ENCODE measurements around the gene VENTX. TPM values are rescaled to one million over a fixed set of nuclear protein-coding genes. Genes with fewer than 3 reads are reported as not detected.

Gene VENTX
- total and polyA plus RNA-seq, 2 of the 4 experiments (the other 2 are of a cell fraction): not detected

DNA sequence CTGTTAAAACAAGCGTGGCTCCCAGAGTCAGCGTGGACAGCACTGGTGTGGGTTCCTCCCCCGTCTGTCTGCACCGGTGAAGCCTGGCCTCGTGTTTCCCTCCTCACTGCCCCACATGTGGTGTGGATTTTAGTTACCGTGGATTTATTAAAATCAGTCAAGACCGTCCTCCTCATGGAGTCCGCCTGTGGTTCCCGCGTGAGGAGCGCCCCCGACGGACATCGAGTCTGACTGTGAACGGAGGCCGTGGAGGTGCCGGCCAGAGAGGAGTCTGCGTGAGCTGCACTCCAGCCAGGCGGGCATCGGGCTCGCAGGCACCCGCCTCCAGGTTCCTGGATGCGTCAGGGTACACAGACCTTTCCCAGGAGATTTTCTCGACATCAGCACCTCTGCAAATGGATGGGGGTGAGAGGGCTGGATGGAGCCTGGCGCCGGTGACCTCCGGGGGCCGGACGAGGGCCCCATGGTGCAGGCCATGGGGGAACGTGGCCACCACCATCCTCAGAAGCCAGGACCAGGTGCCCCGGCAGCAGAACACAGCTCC is 33.9 kb upstream of the VENTX start:
- H4K8ac ChIP-seq (ENCODE audit: low read depth in 2 of 2, low read length in 2 of 2): no peak overlapping the region
- no peak for ATAC-seq (ENCODE audit: low read depth)
- no peak overlapping the region for H3K9ac ChIP-seq (ENCODE audit: low read depth, low read length)
- no peak overlapping the region for H2AK9ac ChIP-seq (replicated peaks; ENCODE audit: low read depth, low read length, poor library complexity)
- ChIA-PET POLR2A (ENCODE audit: unreplicated experiment) (no interaction called here), CTCF (no interaction called here)
- no peak overlapping the region for H2BK15ac ChIP-seq (ENCODE audit: low read depth, low read length)
- no TSS peak for BruUV-seq (replicated peaks)
- H2AK5ac ChIP-seq (ENCODE audit: low read depth, low read length): no peak overlapping the region
- H3K23ac ChIP-seq (ENCODE audit: low read depth, low read length): no peak overlapping the region
- WGBS, 2 experiments (ENCODE audit: extremely low coverage in 2 of 2, insufficient read length in 1 of 2): 92% methylated on average over 21 of the region's 31 CpGs; no CpG with 5 or more reads in 1 of the 2 experiments
- no peak overlapping the region for H4K91ac ChIP-seq (ENCODE audit: insufficient read depth, low read depth, low read length)
- H4K5ac ChIP-seq (ENCODE audit: low read depth, low read length): no peak overlapping the region
- no peak overlapping the region for H3K56ac ChIP-seq (ENCODE audit: extremely low read depth, insufficient read depth, low read length)
- no peak overlapping the region for H2BK120ac ChIP-seq (ENCODE audit: low read depth, low read length)
- H2AFZ ChIP-seq (replicated peaks; ENCODE audit: low read length, poor library complexity): no peak overlapping the region
- no peak overlapping the region for H2BK5ac ChIP-seq (ENCODE audit: low read depth, low read length, poor library complexity, severe bottlenecking)
- H3K27me3 ChIP-seq (ENCODE audit: control insufficient read depth, insufficient read depth, low read length): no peaks in the 10 kb centered on the region
- H3K4me1 ChIP-seq (ENCODE audit: control insufficient read depth, insufficient read depth, low read length): no peaks in the 10 kb centered on the region
- H3K14ac ChIP-seq (replicated peaks; ENCODE audit: low read depth, low read length): no peak overlapping the region
- no peak overlapping the region for H3K4me3 ChIP-seq (ENCODE audit: insufficient read depth, low read depth, low read length)
- no peak overlapping the region for H2BK20ac ChIP-seq (ENCODE audit: low read depth, low read length)
- no peaks in the 10 kb centered on the region for H3K9me1 ChIP-seq (ENCODE audit: insufficient read depth, low read length)
- no peak overlapping the region for H3K18ac ChIP-seq (ENCODE audit: low read depth, low read length)
- H3K9me3 ChIP-seq (ENCODE audit: control insufficient read depth, insufficient read depth, low read length): no peaks in the 10 kb centered on the region
- H3K4ac ChIP-seq (ENCODE audit: low read depth, low read length): no peak overlapping the region
- no peak overlapping the region for H3K4me2 ChIP-seq (ENCODE audit: low read depth, low read length)
- TF ChIP-seq POLR2A (IDR thresholded peaks at IDR 0.05; ENCODE audit: low read depth, low read length): no peak
- TF ChIP-seq CHD1 (IDR thresholded peaks at IDR 0.05; ENCODE audit: low read depth, low read length): no peak
- H3K27ac ChIP-seq (ENCODE audit: insufficient read depth, low read length): no peak overlapping the region
- intact Hi-C loops (cut with micrococcal nuclease) (no loop called here), in situ Hi-C loops (cut with MboI; ENCODE audit: low sequenced_read_pairs) (no loop called here), dilution Hi-C loops (cut with HindIII; ENCODE audit: low sequenced_read_pairs, unreplicated experiment) (no loop called here)
- no peaks in the 10 kb centered on the region for H3K79me1 ChIP-seq (ENCODE audit: low read depth in 1 of 2, low read length in 2 of 2)
- no peaks in the 10 kb centered on the region for H4K20me1 ChIP-seq (ENCODE audit: insufficient read depth, low read length)
- no peaks in the 10 kb centered on the region for H3K36me3 ChIP-seq (ENCODE audit: control insufficient read depth, insufficient read depth, low read length)
- DNase-seq: no peak
